B cell (primary cell): ENCODE data around the gene SF1. TPM values are rescaled to one million over a fixed set of nuclear protein-coding genes. Genes with fewer than 3 reads are reported as not detected.

Source experiments
- ATAC-seq: fragments of 200-7000 bp; cut with Tn5 transposase; one replicate; pipeline ENCODE4 v1.10.0; 2021; ENCODE audit warnings: low read depth, mild to moderate bottlenecking, moderate number of reproducible peaks, moderate library complexity
- CTCF ChIA-PET: fragments of 350-600 bp; sonication (Branson Sonifier 250); formaldehyde crosslinking; loops from one replicate; lab custom pipeline; 2021; ENCODE audit warnings: antibody characterized with exemption, inconsistent platforms; lab: Charles Lee
- POLR2A ChIA-PET: fragments of 350-600 bp; sonication (Branson Sonifier 250); formaldehyde crosslinking; loops from one replicate; lab custom pipeline; 2021; ENCODE audit warnings: antibody characterized with exemption; lab: Charles Lee
- DNase-seq: peaks from one replicate; pipeline ENCODE4 v3.0.0; 2013
- H2AFZ ChIP-seq: 2 replicates; pipeline ENCODE4 v1.6.1; 2012; ENCODE audit warnings: mild to moderate bottlenecking, low read depth, low read length; ENCODE audit not compliant: insufficient read depth, poor library complexity, severe bottlenecking
- H3K27ac ChIP-seq, 2 donors: 1 replicate in 1 of 2; 2 replicates in 1 of 2; pipeline ENCODE4 v1.5.1; 2012 to 2013; ENCODE audit warnings: low read length in 2 of 2, mild to moderate bottlenecking in 2 of 2, moderate library complexity in 1 of 2
- H3K27me3 ChIP-seq, 4 experiments: fragments of 200-600 bp in 1 of 4; sonication (generic) in 1 of 4; replicated peaks in 1 of 4; 1 replicate in 2 of 4; 2 replicates in 2 of 4; pipeline versions ENCODE4 v1.6.1 to v1.7.0; 2013 to 2016; ENCODE audit warnings: low read length in 3 of 4, mild to moderate bottlenecking in 2 of 4, mixed read lengths in 1 of 4, moderate library complexity in 1 of 4; ENCODE audit not compliant: insufficient read depth in 4 of 4, control insufficient read depth in 3 of 4; ENCODE audit errors: control extremely low read depth in 1 of 4
- H3K36me3 ChIP-seq, 2 experiments: replicated peaks in 1 of 2; 1 replicate in 1 of 2; 2 replicates in 1 of 2; pipeline versions ENCODE4 v1.6.1 to v1.7.1; 2013; ENCODE audit warnings: low read length in 1 of 2; ENCODE audit not compliant: insufficient read depth in 2 of 2, control insufficient read depth in 1 of 2; ENCODE audit errors: control extremely low read depth in 1 of 2, extremely low read depth in 1 of 2
- H3K4me1 ChIP-seq, 2 donors: fragments of 200-600 bp in 1 of 2; sonication (generic) in 1 of 2; 1 replicate in 1 of 2; 2 replicates in 1 of 2; pipeline versions ENCODE4 v1.5.1 to v1.6.1; 2013 to 2017; ENCODE audit warnings: low read length in 2 of 2; ENCODE audit not compliant: control insufficient read depth in 2 of 2, insufficient read depth in 2 of 2
- H3K4me2 ChIP-seq: replicated peaks from 2 replicates; pipeline ENCODE3; 2012; ENCODE audit warnings: mild to moderate bottlenecking, low read depth, low read length; ENCODE audit not compliant: poor library complexity, severe bottlenecking
- H3K4me3 ChIP-seq, 5 experiments: fragments of 200-600 bp in 1 of 5; sonication (generic) in 1 of 5; 1 replicate in 3 of 5; 2 replicates in 2 of 5; pipeline versions ENCODE4 v1.5.1 to v1.7.0; 2011 to 2016; ENCODE audit warnings: low read length in 4 of 5, mild to moderate bottlenecking in 4 of 5, low read depth in 2 of 5, control low read depth in 1 of 5, moderate library complexity in 1 of 5; ENCODE audit not compliant: insufficient read depth in 1 of 5; ENCODE audit errors: control extremely low read depth in 1 of 5, extremely low read depth in 1 of 5
- H3K79me2 ChIP-seq: fragments of 200-600 bp; sonication (generic); one replicate; pipeline ENCODE4 v1.6.0; 2016; ENCODE audit warnings: low read length; ENCODE audit not compliant: control insufficient read depth, insufficient read depth
- H3K9ac ChIP-seq: fragments of 200-600 bp; sonication (generic); 2 replicates; pipeline ENCODE4 v1.6.1; 2017; ENCODE audit warnings: mild to moderate bottlenecking, low read length, moderate library complexity
- H3K9me3 ChIP-seq, 3 donors: one replicate each; pipeline versions ENCODE4 v1.6.1 to v1.7.1; 2013; ENCODE audit warnings: low read length in 2 of 3; ENCODE audit not compliant: control insufficient read depth in 2 of 3, insufficient read depth in 1 of 3; ENCODE audit errors: control extremely low read depth in 1 of 3
- H4K20me1 ChIP-seq: 2 replicates; pipeline ENCODE4 v1.6.0; 2012; ENCODE audit warnings: mild to moderate bottlenecking, low read length; ENCODE audit not compliant: insufficient read depth, control insufficient read depth, poor library complexity, severe bottlenecking
- H3K27ac Mint-ChIP-seq: one replicate; pipeline ENCODE4 v1.8.0; 2021; ENCODE audit warnings: mixed read lengths
- H3K27me3 Mint-ChIP-seq: one replicate; pipeline ENCODE4 v1.8.0; 2021; ENCODE audit warnings: mixed read lengths
- H3K4me1 Mint-ChIP-seq: one replicate; pipeline ENCODE4 v1.8.0; 2021; ENCODE audit warnings: mixed read lengths
- H3K4me3 Mint-ChIP-seq: one replicate; pipeline ENCODE4 v1.8.0; 2021; ENCODE audit warnings: mixed read lengths
- H3K9me3 Mint-ChIP-seq: one replicate; pipeline ENCODE4 v1.8.0; 2022; ENCODE audit warnings: mixed read lengths; ENCODE audit not compliant: insufficient read depth
- CTCF ChIP-seq: fragments of 200-600 bp; IDR thresholded peaks from one replicate; pipeline ENCODE4 v1.8.0; 2022; ENCODE audit warnings: antibody characterized with exemption, mild to moderate bottlenecking
- EZH2 ChIP-seq: IDR thresholded peaks from 2 replicates; pipeline ENCODE4 v1.6.1; 2012; ENCODE audit warnings: borderline replicate concordance, low read depth, mild to moderate bottlenecking, moderate library complexity, low read length; ENCODE audit not compliant: insufficient read depth, poor library complexity, severe bottlenecking
- WGBS: methylation state at CpG from one replicate; pipeline ENCODE4 v1.1.5; 2013; ENCODE audit warnings: missing lambda C conversion rate; ENCODE audit not compliant: insufficient coverage; 5-methylcytosine and 5-hydroxymethylcytosine counted together
- intact Hi-C: fragments of 100-400 bp; cut with micrococcal nuclease; formaldehyde crosslinking; loops from one replicate; pipeline ENCODE4 v1.10.0; 2022
- polyA plus RNA-seq: library from polyadenylated mRNA; depleted of rRNA; stranded (reverse); fragments of >200 nt; gene quantifications from 2 replicates; pipeline ENCODE4 v1.2.3, GENCODE V29; 2012
- total RNA-seq, 2 donors: library from RNA; stranded (reverse); fragments of 120-200 nt in 1 of 2; gene quantifications; 1 replicate in 1 of 2; 2 replicates in 1 of 2; pipeline versions ENCODE4 v1.2.3 to v1.2.4, GENCODE V29; 2013 to 2022

The SF1 gene
- total and polyA plus RNA-seq, 2 donors (not counting 1 experiment from before 2014, with no cell fraction given), result 369 to 931 TPM

- Histone ChIP-seq H3K27me3 (peaks cover 0 to 7% (median 2%) of the 10 kb centered on the region in 4 experiments), H3K4me3 (no peak overlapping the region), H3K9me3 (no peaks in the 10 kb centered on the region), H4K20me1 (peaks cover 77% of the 10 kb centered on the region), H3K4me1 (peaks cover 13 to 23% of the 10 kb centered on the region in 2 donors), H3K9ac (no peak overlapping the region), H3K79me2 (peaks cover 5% of the 10 kb centered on the region), H3K4me2 (no peak overlapping the region), H3K36me3 (peaks cover 0 to 53% of the 10 kb centered on the region in 2 experiments), H2AFZ (no peak overlapping the region), H3K27ac (no peak overlapping the region)
- DNase-seq, result no peak
- 97% methylated on average over 5 of the region's 7 CpGs for WGBS
- no peak for TF ChIP-seq CTCF
- no peak for TF ChIP-seq EZH2
- Mint-ChIP-seq H3K27ac (peak overlapping the region; percentile 41), H3K4me3 (no peak overlapping the region), H3K27me3 (peaks cover 4% of the 10 kb centered on the region), H3K4me1 (peaks cover 27% of the 10 kb centered on the region), H3K9me3 (no peaks in the 10 kb centered on the region)
- ChIA-PET CTCF (interaction anchor here (1.2 to 1.5 kb wide), 2 partner anchors 16 to 45 kb away, joined by 3 to 5 read pairs; no protein-coding TSS in a partner anchor), POLR2A (interaction anchor here (0.6 to 0.7 kb wide), 2 partner anchors 20 to 37 kb away, joined by 4 to 6 read pairs; no protein-coding TSS in a partner anchor)
- no peak for ATAC-seq
- intact Hi-C loops, result no loop called here
Observed at GRCh38 chr11:64726867-64727530, 51.3 kb downstream of the SF1 start.

- Mint-ChIP-seq H3K27ac (peak overlapping the region; percentile 41), H3K9me3 (no peaks in the 10 kb centered on the region), H3K27me3 (peaks cover 5% of the 10 kb centered on the region), H3K4me3 (no peak overlapping the region), H3K4me1 (peaks cover 24% of the 10 kb centered on the region)
- WGBS, result 93% methylated on average over 8 of the region's 9 CpGs
- intact Hi-C loops, result no loop called here
- H2AFZ ChIP-seq, result no peak overlapping the region
- peaks cover 69% of the 10 kb centered on the region for H4K20me1 ChIP-seq
- peaks cover 0 to 45% of the 10 kb centered on the region in 2 experiments for H3K36me3 ChIP-seq
- H3K4me2 ChIP-seq, result no peak overlapping the region
- no peak for DNase-seq
- no peak overlapping the region for H3K4me3 ChIP-seq
- peaks cover 13 to 23% of the 10 kb centered on the region in 2 donors for H3K4me1 ChIP-seq
- no peak for TF ChIP-seq CTCF
- no peak for TF ChIP-seq EZH2
- H3K9me3 ChIP-seq, result no peaks in the 10 kb centered on the region
- ChIA-PET POLR2A (no interaction called here), CTCF (interaction anchor here (1.2 to 1.5 kb wide), 2 partner anchors 17 to 46 kb away, joined by 3 to 5 read pairs; no protein-coding TSS in a partner anchor)
- H3K9ac ChIP-seq, result no peak overlapping the region
- peaks cover 0 to 14% (median 6%) of the 10 kb centered on the region in 4 experiments for H3K27me3 ChIP-seq
- H3K79me2 ChIP-seq, result no peaks in the 10 kb centered on the region
- ATAC-seq, result no peak
- H3K27ac ChIP-seq, result no peak overlapping the region
Observed at GRCh38 chr11:64726211-64726641, 52.1 kb downstream of the SF1 start.
